Measurements from ENCODE around the gene PPFIA4. TPM values are rescaled to one million over a fixed set of nuclear protein-coding genes. Genes with fewer than 3 reads are reported as not detected.

Gene PPFIA4
- total RNA-seq, 1 donor from 2014 or later, result 1.2 TPM

DNA sequence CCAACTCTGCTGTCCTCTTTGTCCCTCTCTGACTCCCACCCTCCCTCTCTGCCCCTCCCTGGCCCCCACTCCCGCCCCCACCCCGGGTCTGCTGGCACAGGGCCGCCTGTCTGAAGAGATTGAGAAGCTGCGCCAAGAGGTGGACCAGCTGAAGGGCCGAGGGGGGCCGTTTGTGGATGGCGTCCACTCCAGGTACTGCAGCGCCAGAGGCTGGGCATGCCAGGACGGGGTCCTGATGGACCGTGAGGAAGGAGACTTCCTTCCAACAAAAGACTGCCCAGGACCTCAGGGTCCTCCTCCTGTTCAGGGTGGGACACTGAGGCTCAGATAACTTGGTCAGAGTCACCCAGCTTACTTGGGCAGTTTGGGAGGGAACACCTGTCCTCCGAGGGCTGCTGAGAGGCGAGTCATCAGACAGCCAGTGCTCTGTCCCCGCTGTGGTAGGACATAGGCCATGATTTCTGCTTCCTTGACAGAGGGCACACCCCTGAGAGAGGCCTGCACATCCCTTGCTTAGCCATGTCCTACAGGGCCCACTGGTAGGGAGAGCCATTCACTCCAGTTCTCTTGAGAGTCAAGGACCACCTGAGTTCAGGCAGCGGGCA, 23.4 kb downstream of the PPFIA4 start:
- no peaks in the 10 kb centered on the region for H3K4me1 Mint-ChIP-seq (ENCODE audit: low read depth)

GRCh38 chr1:203050826-203051225, 24.5 kb downstream of the PPFIA4 start:
- DNase-seq (ENCODE audit: low spot score, unreplicated experiment), result no peak
- Mint-ChIP-seq H3K36me3 (ENCODE audit: insufficient read depth) (no peaks in the 10 kb centered on the region), H3K4me1 (ENCODE audit: low read depth) (no peaks in the 10 kb centered on the region), H3K27ac (no peak overlapping the region), H3K4me3 (ENCODE audit: low read depth) (no peak overlapping the region), H3K9me3 (ENCODE audit: low read depth) (no peaks in the 10 kb centered on the region), H3K27me3 (peaks cover 53% of the 10 kb centered on the region)
- no peak for TF ChIP-seq CTCF (IDR thresholded peaks at IDR 0.05; ENCODE audit: unreplicated experiment)

More for the DNA sequence above, 23.4 kb downstream of the PPFIA4 start:
- Mint-ChIP-seq H3K9me3 (ENCODE audit: low read depth) (no peaks in the 10 kb centered on the region), H3K4me3 (ENCODE audit: low read depth) (no peak overlapping the region), H3K27ac (no peak overlapping the region), H3K27me3 (peaks cover 54% of the 10 kb centered on the region), H3K36me3 (ENCODE audit: insufficient read depth) (no peaks in the 10 kb centered on the region)
- no peak for TF ChIP-seq CTCF (IDR thresholded peaks at IDR 0.05; ENCODE audit: unreplicated experiment)
- no peak for DNase-seq (ENCODE audit: low spot score, unreplicated experiment)

- peaks cover 58% of the 10 kb centered on the region for H3K27me3 Mint-ChIP-seq
- H3K9me3 Mint-ChIP-seq (ENCODE audit: low read depth), result no peaks in the 10 kb centered on the region
- H3K27ac Mint-ChIP-seq, result no peak overlapping the region
- H3K4me1 Mint-ChIP-seq (ENCODE audit: low read depth), result no peaks in the 10 kb centered on the region
- H3K36me3 Mint-ChIP-seq (ENCODE audit: insufficient read depth), result no peaks in the 10 kb centered on the region
- H3K4me3 Mint-ChIP-seq (ENCODE audit: low read depth), result no peak overlapping the region
- DNase-seq (ENCODE audit: low spot score, unreplicated experiment), result no peak
- TF ChIP-seq CTCF (IDR thresholded peaks at IDR 0.05; ENCODE audit: unreplicated experiment), result no peak
Measured at GRCh38 chr1:203051841-203052324, 25.6 kb downstream of the PPFIA4 start.

GRCh38 chr1:203052601-203053000, 26.3 kb downstream of the PPFIA4 start:
- Mint-ChIP-seq H3K4me3 (ENCODE audit: low read depth) (no peak overlapping the region), H3K9me3 (ENCODE audit: low read depth) (no peaks in the 10 kb centered on the region), H3K27ac (no peak overlapping the region), H3K36me3 (ENCODE audit: insufficient read depth) (no peaks in the 10 kb centered on the region), H3K27me3 (peaks cover 58% of the 10 kb centered on the region), H3K4me1 (ENCODE audit: low read depth) (no peaks in the 10 kb centered on the region)
- no peak for TF ChIP-seq CTCF (IDR thresholded peaks at IDR 0.05; ENCODE audit: unreplicated experiment)
- no peak for DNase-seq (ENCODE audit: low spot score, unreplicated experiment)

DNA sequence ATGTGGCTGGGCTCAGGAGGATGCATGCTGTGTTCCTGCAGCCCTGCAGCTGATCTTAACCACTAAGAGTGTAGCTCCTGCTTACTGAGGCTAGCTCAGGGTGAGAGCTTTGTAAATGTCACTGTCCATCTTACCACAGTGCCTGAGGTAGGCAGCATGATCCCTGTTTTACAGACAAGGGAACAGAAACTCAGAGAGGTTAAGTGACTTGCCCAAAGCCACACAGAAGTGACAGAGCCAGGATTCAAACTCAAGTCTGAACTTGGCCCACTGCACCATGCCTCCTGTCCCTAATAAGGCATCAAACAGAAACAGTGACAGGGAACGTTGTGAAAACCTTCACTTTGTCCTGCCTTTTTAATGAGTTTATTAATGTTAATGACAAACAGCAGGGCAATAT, 27.9 kb downstream of the PPFIA4 start:
- Mint-ChIP-seq H3K27me3 (peaks cover 59% of the 10 kb centered on the region), H3K4me3 (ENCODE audit: low read depth) (no peak overlapping the region), H3K9me3 (ENCODE audit: low read depth) (no peaks in the 10 kb centered on the region), H3K27ac (no peak overlapping the region), H3K4me1 (ENCODE audit: low read depth) (no peaks in the 10 kb centered on the region), H3K36me3 (ENCODE audit: insufficient read depth) (no peaks in the 10 kb centered on the region)
- TF ChIP-seq CTCF (IDR thresholded peaks at IDR 0.05; ENCODE audit: unreplicated experiment), result no peak
- no peak for DNase-seq (ENCODE audit: low spot score, unreplicated experiment)
